H1 (cell line): Measurements from ENCODE around the gene MITF. TPM values are rescaled to one million over a fixed set of nuclear protein-coding genes. Genes with fewer than 3 reads are reported as not detected.

Experiments
- CTCF ChIA-PET: fragments of 300-600 bp; sonication (Branson Sonifier 250); formaldehyde crosslinking; loops from one replicate; lab custom pipeline; 2021; ENCODE audit not compliant: partially characterized antibody; lab: Charles Lee
- POLR2A ChIA-PET: fragments of 300-600 bp; sonication (Branson Sonifier 250); formaldehyde crosslinking; loops from one replicate; lab custom pipeline; 2021; ENCODE audit warnings: inconsistent platforms; ENCODE audit not compliant: partially characterized antibody; lab: Charles Lee
- DNase-seq, 2 experiments: peaks; one replicate each; pipeline versions ENCODE4 v3.0.0 to v3.0.0-alpha.2; 2010 to 2022; ENCODE audit warnings: low spot score in 2 of 2, low read depth in 1 of 2, mixed read lengths in 1 of 2
- FAIRE-seq: peaks from 2 replicates; lab custom pipeline; 2011; peaks lifted over from hg19 to GRCh38; lab: Jason Lieb, UNC
- H2AFZ ChIP-seq: 2 replicates; pipeline ENCODE4 v1.8.1; 2012; ENCODE audit warnings: low read length, inconsistent platforms
- H2AK5ac ChIP-seq: 2 replicates; pipeline ENCODE4 v1.6.1; 2013; ENCODE audit warnings: low read depth, low read length
- H2BK120ac ChIP-seq: replicated peaks from 2 replicates; pipeline ENCODE3; 2013; ENCODE audit warnings: low read depth, low read length, inconsistent platforms
- H2BK12ac ChIP-seq: 2 replicates; pipeline ENCODE4 v1.6.1; 2013; ENCODE audit warnings: low read depth, low read length
- H2BK15ac ChIP-seq: 2 replicates; pipeline ENCODE4 v1.6.1; 2013; ENCODE audit warnings: low read length
- H2BK20ac ChIP-seq: 2 replicates; pipeline ENCODE4 v1.6.1; 2013; ENCODE audit warnings: low read length
- H2BK5ac ChIP-seq: 2 replicates; pipeline ENCODE4 v1.6.1; 2013; ENCODE audit warnings: low read depth, low read length
- H3K14ac ChIP-seq: 2 replicates; pipeline ENCODE4 v1.6.1; 2013; ENCODE audit warnings: inconsistent platforms; ENCODE audit not compliant: insufficient read length
- H3K18ac ChIP-seq: 2 replicates; pipeline ENCODE4 v1.6.1; 2013; ENCODE audit warnings: low read length; ENCODE audit errors: extremely low read depth
- H3K23ac ChIP-seq: 2 replicates; pipeline ENCODE4 v1.6.1; 2013; ENCODE audit warnings: inconsistent platforms; ENCODE audit not compliant: insufficient read length
- H3K23me2 ChIP-seq: 2 replicates; pipeline ENCODE4 v1.6.1; 2013; ENCODE audit warnings: low read depth, low read length
- H3K27ac ChIP-seq: 2 replicates; pipeline ENCODE4 v1.6.1; 2011; ENCODE audit warnings: low read depth, low read length, inconsistent platforms
- H3K27me3 ChIP-seq, 4 experiments: replicated peaks in 1 of 4; 1 replicate in 1 of 4; 2 replicates in 3 of 4; pipeline versions ENCODE4 v1.6.1 to v1.8.1; 2011 to 2013; ENCODE audit warnings: low read length in 3 of 4, mild to moderate bottlenecking in 3 of 4, inconsistent platforms in 2 of 4, mixed read lengths in 2 of 4, moderate library complexity in 1 of 4; ENCODE audit not compliant: control insufficient read depth in 3 of 4, insufficient read depth in 3 of 4; ENCODE audit errors: extremely low read depth in 1 of 4
- H3K36me3 ChIP-seq, 4 experiments: 2 replicates each; pipeline versions ENCODE4 v1.6.1 to v1.8.1; 2011 to 2013; ENCODE audit warnings: mild to moderate bottlenecking in 4 of 4, low read length in 3 of 4, moderate library complexity in 2 of 4, control low read depth in 1 of 4, inconsistent platforms in 1 of 4; ENCODE audit not compliant: insufficient read depth in 4 of 4, control insufficient read depth in 2 of 4
- H3K4ac ChIP-seq: replicated peaks from 2 replicates; pipeline ENCODE3; 2013; ENCODE audit warnings: low read length, low read depth, mixed read lengths, inconsistent platforms; ENCODE audit not compliant: insufficient read length
- H3K4me1 ChIP-seq, 4 experiments: replicated peaks in 1 of 4; 1 replicate in 1 of 4; 2 replicates in 3 of 4; pipeline versions ENCODE4 v1.6.1 to v1.8.1; 2011 to 2013; ENCODE audit warnings: low read length in 3 of 4, inconsistent platforms in 2 of 4, mixed read lengths in 1 of 4; ENCODE audit not compliant: insufficient read depth in 4 of 4, control insufficient read depth in 3 of 4
- H3K4me2 ChIP-seq, 2 experiments: 2 replicates each; pipeline versions ENCODE4 v1.6.1 to v1.8.1; 2011 to 2013; ENCODE audit warnings: low read depth in 2 of 2, low read length in 2 of 2, control low read depth in 1 of 2, inconsistent platforms in 1 of 2, mild to moderate bottlenecking in 1 of 2; ENCODE audit not compliant: insufficient read depth in 1 of 2
- H3K4me3 ChIP-seq, 4 experiments: fragments of 200-600, 300-600 bp in 1 of 4; sonication (generic), shearing (Covaris generic), sonication (Bioruptor Twin) in 1 of 4; 2 replicates each; pipeline versions ENCODE4 v1.5.1 to v1.8.1; 2011 to 2016; ENCODE audit warnings: low read length in 4 of 4, low read depth in 3 of 4, control low read depth in 2 of 4, inconsistent platforms in 2 of 4, mild to moderate bottlenecking in 2 of 4, mixed read lengths in 1 of 4, moderate library complexity in 1 of 4; ENCODE audit not compliant: insufficient read depth in 2 of 4; ENCODE audit errors: extremely low read depth in 1 of 4
- H3K56ac ChIP-seq: replicated peaks from 2 replicates; pipeline ENCODE3; 2013; ENCODE audit warnings: low read depth, mild to moderate bottlenecking, mixed read lengths, low read length, inconsistent platforms; ENCODE audit not compliant: insufficient read length
- H3K79me1 ChIP-seq: 2 replicates; pipeline ENCODE4 v1.6.1; 2013; ENCODE audit warnings: low read depth, low read length, control low read depth
- H3K79me2 ChIP-seq, 2 experiments: 2 replicates each; pipeline versions ENCODE4 v1.6.1 to v1.8.1; 2012 to 2013; ENCODE audit warnings: low read length in 2 of 2, mild to moderate bottlenecking in 2 of 2, inconsistent platforms in 1 of 2; ENCODE audit not compliant: insufficient read depth in 2 of 2, control insufficient read depth in 1 of 2
- H3K9ac ChIP-seq, 4 experiments: replicated peaks in 1 of 4; 1 replicate in 1 of 4; 2 replicates in 3 of 4; pipeline versions ENCODE4 v1.6.1 to v1.8.1; 2011 to 2013; ENCODE audit warnings: low read depth in 3 of 4, low read length in 3 of 4, control low read depth in 2 of 4, mild to moderate bottlenecking in 2 of 4, moderate library complexity in 2 of 4, inconsistent platforms in 1 of 4; ENCODE audit errors: extremely low read depth in 1 of 4
- H3K9me3 ChIP-seq, 2 experiments: 2 replicates each; pipeline versions ENCODE4 v1.6.1 to v1.8.1; 2012 to 2013; ENCODE audit warnings: mild to moderate bottlenecking in 2 of 2, moderate library complexity in 2 of 2, control low read depth in 1 of 2, inconsistent platforms in 1 of 2, low read depth in 1 of 2, low read length in 1 of 2, mixed read lengths in 1 of 2; ENCODE audit not compliant: insufficient read depth in 2 of 2
- H4K20me1 ChIP-seq, 2 experiments: replicated peaks in 1 of 2; 2 replicates each; pipeline versions ENCODE3 to v1.8.1; 2011 to 2013; ENCODE audit warnings: inconsistent platforms in 2 of 2, low read length in 2 of 2, mild to moderate bottlenecking in 1 of 2; ENCODE audit not compliant: insufficient read depth in 2 of 2, control insufficient read depth in 1 of 2
- H4K5ac ChIP-seq: 2 replicates; pipeline ENCODE4 v1.6.1; 2013; ENCODE audit warnings: low read length, low read depth, mixed read lengths, inconsistent platforms; ENCODE audit not compliant: insufficient read length
- H4K8ac ChIP-seq: 2 replicates; pipeline ENCODE4 v1.8.0; 2013; ENCODE audit warnings: mild to moderate bottlenecking, moderate library complexity, low read length, inconsistent platforms; ENCODE audit not compliant: insufficient read depth; ENCODE audit errors: extremely low read depth
- H4K91ac ChIP-seq: replicated peaks from 2 replicates; pipeline ENCODE3; 2013; ENCODE audit warnings: low read length, mixed read lengths, inconsistent platforms; ENCODE audit not compliant: insufficient read length
- ASH2L ChIP-seq: fragments of 200-600, 300-600 bp; sonication (generic); IDR thresholded peaks from one replicate; pipeline ENCODE4 v1.7.1; 2017; ENCODE audit warnings: low read length
- BACH1 ChIP-seq: IDR thresholded peaks from 2 replicates; pipeline ENCODE4 v1.6.1; 2012; ENCODE audit warnings: low read length, improper control_type of control experiment
- CBX5 ChIP-seq: fragments of 300-800, 300-1000 bp; sonication (generic); IDR thresholded peaks from 2 replicates; pipeline ENCODE4 v1.7.1; 2016; ENCODE audit warnings: antibody characterized with exemption, low read length, low read depth
- CEBPB ChIP-seq: IDR thresholded peaks from 2 replicates; pipeline ENCODE4 v1.6.1; 2012; ENCODE audit warnings: low read depth, low read length
- CHD2 ChIP-seq: IDR thresholded peaks from 2 replicates; pipeline ENCODE4 v1.6.1; 2012; ENCODE audit warnings: low read length, improper control_type of control experiment
- EZH2 ChIP-seq: fragments of 200-600 bp; sonication (generic); IDR thresholded peaks from 2 replicates; pipeline ENCODE4 v1.7.1; 2012; ENCODE audit warnings: low read depth, mild to moderate bottlenecking, moderate library complexity, low read length, inconsistent platforms; ENCODE audit not compliant: severe bottlenecking
- HDAC2 ChIP-seq, 2 experiments: fragments of 300-600 bp in 1 of 2; sonication (generic) in 1 of 2; IDR thresholded peaks; 2 replicates each; pipeline ENCODE4 v1.6.1; 2011 to 2012; ENCODE audit warnings: low read depth in 2 of 2, low read length in 2 of 2, mild to moderate bottlenecking in 2 of 2, moderate library complexity in 2 of 2, borderline replicate concordance in 1 of 2, inconsistent platforms in 1 of 2
- JUN ChIP-seq: IDR thresholded peaks from 2 replicates; pipeline ENCODE4 v1.6.1; 2011; ENCODE audit warnings: low read depth, mild to moderate bottlenecking, improper control_type of control experiment, low read length
- KDM1A ChIP-seq: fragments of 200-600, 300-600 bp; sonication (generic); IDR thresholded peaks from 2 replicates; pipeline ENCODE4 v1.7.1; 2016; ENCODE audit warnings: mild to moderate bottlenecking, low read length, borderline replicate concordance
- RBBP5 ChIP-seq: IDR thresholded peaks from 2 replicates; pipeline ENCODE4 v1.7.1; 2012; ENCODE audit warnings: low read depth, mild to moderate bottlenecking, inconsistent platforms, low read length, moderate library complexity, borderline replicate concordance
- SAP30 ChIP-seq: fragments of 300-600 bp; sonication (generic); IDR thresholded peaks from 2 replicates; pipeline ENCODE4 v1.7.1; 2012; ENCODE audit warnings: low read length, moderate library complexity, mild to moderate bottlenecking, inconsistent platforms; ENCODE audit not compliant: insufficient read depth, insufficient replicate concordance
- WGBS, 2 experiments: shearing (Covaris generic) in 1 of 2; methylation state at CpG; one replicate each; pipeline versions ENCODE4 v1.1.6 to v1.1.7; 2013 to 2015; ENCODE audit warnings: low lambda C conversion rate in 2 of 2, mixed read lengths in 2 of 2, inconsistent platforms in 1 of 2, low coverage in 1 of 2, missing lambda C conversion rate in 1 of 2; ENCODE audit not compliant: insufficient replicate concordance in 2 of 2, insufficient coverage in 1 of 2, insufficient read length in 1 of 2; ENCODE audit errors: extremely low coverage in 1 of 2, missing lambda C conversion rate in 1 of 2; 5-methylcytosine and 5-hydroxymethylcytosine counted together
- polyA plus RNA-seq, 7 experiments: library from polyadenylated mRNA; depleted of rRNA in 3 of 7; stranded (reverse) in 5 of 7; unstranded in 2 of 7; fragments of >200 nt in 5 of 7; fragments of 200-250 nt in 2 of 7; gene quantifications; 1 replicate in 5 of 7; 2 replicates in 1 of 7; 4 replicates in 1 of 7; pipeline versions ENCODE4 v1.2.1 to v1.2.3, GENCODE V29; 2011 to 2013; ENCODE audit warnings: missing spikeins in 2 of 7, mixed read lengths in 2 of 7
- total RNA-seq: library from RNA; stranded (reverse); fragmentation: NEBNext Ultra II Directional; extraction: Animal tissue kit (Norgen Biotek cat#: 25700); gene quantifications from 2 replicates; pipeline ENCODE4 v1.2.1, GENCODE V29; 2021
- TF ChIP-seq, protein P1 (sequence below): IDR thresholded peaks from 2 replicates; pipeline ENCODE4 v1.6.1; 2012; ENCODE audit warnings: low read length, inconsistent platforms

MITF gene
- total and polyA plus RNA-seq, 2 of the 8 experiments (the other 6 are each of a cell fraction or from before 2014, with no cell fraction given), result 0.53 to 1.4 TPM

DNA sequence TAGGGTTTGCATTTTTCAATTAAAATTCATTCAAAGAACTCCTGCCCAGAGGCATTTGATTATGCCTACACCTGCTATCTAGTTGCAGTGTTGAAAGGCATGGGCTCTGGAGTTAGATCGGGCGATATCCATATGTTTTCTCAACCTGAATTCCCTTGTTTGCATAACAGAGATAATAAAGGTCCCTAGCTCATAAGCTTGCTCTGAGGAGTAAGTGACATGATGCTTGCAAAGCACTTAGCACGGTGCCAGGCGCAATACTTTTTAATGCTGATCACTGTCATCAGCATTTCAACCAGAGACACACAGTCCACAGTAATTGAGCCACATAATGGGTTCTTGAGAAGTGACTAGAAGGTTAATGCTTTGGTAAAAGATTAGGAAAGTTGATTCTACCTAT, 154.0 kb downstream of the MITF start:
- no peaks in the 10 kb centered on the region for H3K79me2 ChIP-seq
- ChIA-PET POLR2A (no interaction called here), CTCF (no interaction called here)
- H3K4me3 ChIP-seq, result peak overlapping the region in 1 of 4 experiments; percentile 26; a peak in 1 of 8 replicates
- H3K4me1 ChIP-seq, result peaks cover 3 to 9% (median 6%) of the 10 kb centered on the region in 4 experiments; a peak in 6 of 7 replicates
- H3K4me2 ChIP-seq, result peak overlapping the region; percentile 2 to 45; a peak in 2 of 4 replicates
- no peak overlapping the region for H3K56ac ChIP-seq
- H3K27me3 ChIP-seq, result peaks cover 0 to 7% (median 1%) of the 10 kb centered on the region in 4 experiments; a peak in 2 of 7 replicates
- no peak overlapping the region for H3K18ac ChIP-seq
- no peak overlapping the region for H2AK5ac ChIP-seq
- H2BK15ac ChIP-seq, result no peak overlapping the region
- no peaks in the 10 kb centered on the region; the same call in 1 of the 2 replicates for H3K23me2 ChIP-seq
- no peak overlapping the region for H3K9ac ChIP-seq
- no peak overlapping the region for H3K27ac ChIP-seq
- H3K36me3 ChIP-seq, result no peaks in the 10 kb centered on the region
- H3K23ac ChIP-seq, result no peak overlapping the region
- FAIRE-seq (peak; percentile 39), DNase-seq (no peak)
- no peak overlapping the region for H4K8ac ChIP-seq
- H2BK12ac ChIP-seq, result no peak overlapping the region
- WGBS, 2 experiments, result 7% methylated on average over 4 of the region's 4 CpGs; no CpG with 5 or more reads in 1 of the 2 experiments
- no peak overlapping the region for H2BK20ac ChIP-seq
- no peak overlapping the region for H4K91ac ChIP-seq
- no peaks in the 10 kb centered on the region for H3K79me1 ChIP-seq
- H3K14ac ChIP-seq, result no peak overlapping the region
- H3K9me3 ChIP-seq, result no peaks in the 10 kb centered on the region
- no peak overlapping the region for H2AFZ ChIP-seq
- H4K5ac ChIP-seq, result no peak overlapping the region
- no peak overlapping the region for H3K4ac ChIP-seq
- no peak overlapping the region for H2BK5ac ChIP-seq
- no peak overlapping the region for H2BK120ac ChIP-seq
- no peaks in the 10 kb centered on the region for H4K20me1 ChIP-seq
- TF ChIP-seq EZH2 (no peak), CHD2 (no peak), CEBPB (no peak), CBX5 (no peak), BACH1 (no peak), HDAC2 (IDR thresholded peaks at IDR 0.05; ENCODE audit: borderline replicate concordance in 1 of 2, low read depth in 2 of 2, low read length in 2 of 2) (no peak), JUN (no peak), SAP30 (no peak), ASH2L (no peak), RBBP5 (no peak), KDM1A (no peak)
- TF ChIP-seq, protein P1, sequence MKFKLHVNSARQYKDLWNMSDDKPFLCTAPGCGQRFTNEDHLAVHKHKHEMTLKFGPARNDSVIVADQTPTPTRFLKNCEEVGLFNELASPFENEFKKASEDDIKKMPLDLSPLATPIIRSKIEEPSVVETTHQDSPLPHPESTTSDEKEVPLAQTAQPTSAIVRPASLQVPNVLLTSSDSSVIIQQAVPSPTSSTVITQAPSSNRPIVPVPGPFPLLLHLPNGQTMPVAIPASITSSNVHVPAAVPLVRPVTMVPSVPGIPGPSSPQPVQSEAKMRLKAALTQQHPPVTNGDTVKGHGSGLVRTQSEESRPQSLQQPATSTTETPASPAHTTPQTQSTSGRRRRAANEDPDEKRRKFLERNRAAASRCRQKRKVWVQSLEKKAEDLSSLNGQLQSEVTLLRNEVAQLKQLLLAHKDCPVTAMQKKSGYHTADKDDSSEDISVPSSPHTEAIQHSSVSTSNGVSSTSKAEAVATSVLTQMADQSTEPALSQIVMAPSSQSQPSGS, result no peak
